Colon (tissue), 2 donors: Measurements from ENCODE around the gene DLGAP1.

ENCODE experiments used
- FAIRE-seq: peaks from 2 replicates; lab custom pipeline; 2012; peaks lifted over from hg19 to GRCh38; lab: Jason Lieb, UNC
- donor health status: control.
- donor health status: control.

DLGAP1 gene

DNA sequence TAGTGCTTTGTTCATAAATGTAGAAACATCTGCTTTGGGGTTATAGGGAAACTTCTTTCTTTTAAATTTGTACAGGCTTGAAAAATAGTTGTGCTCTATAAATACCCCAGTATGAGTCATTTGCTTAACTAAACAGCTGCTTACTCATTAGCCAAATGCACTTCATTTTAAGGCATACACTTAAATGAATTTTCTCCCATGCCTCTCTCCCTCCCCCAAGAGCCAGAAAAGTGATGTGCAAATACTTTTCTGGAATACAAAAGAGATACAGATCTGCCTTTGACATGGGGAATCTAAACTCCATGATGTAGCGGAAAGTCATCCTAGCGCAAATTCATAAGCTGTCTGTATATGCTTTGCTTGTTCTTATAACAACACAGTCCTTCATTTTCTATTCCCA lies 469.4 kb downstream of the DLGAP1 start:
- FAIRE-seq, result no peak

DNA sequence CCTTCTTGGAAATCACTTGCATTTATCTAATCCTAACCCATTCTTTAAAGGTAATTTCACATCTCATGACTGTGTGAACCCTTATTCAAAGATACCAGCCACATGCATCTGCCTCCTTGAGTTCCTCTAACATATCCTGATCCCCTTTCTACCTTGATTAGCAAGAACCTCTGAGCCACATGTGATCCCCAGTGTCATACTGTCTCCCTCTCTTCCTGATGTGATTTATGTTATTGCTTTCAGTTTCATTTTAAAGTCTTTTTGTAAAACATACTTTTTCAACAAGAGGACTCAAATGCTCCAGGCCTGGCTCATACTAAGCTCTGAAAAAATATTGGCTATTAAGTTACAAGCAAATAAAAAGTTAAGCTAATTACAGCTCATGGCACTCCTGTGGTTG lies 470.1 kb downstream of the DLGAP1 start:
- FAIRE-seq, result no peak

DNA sequence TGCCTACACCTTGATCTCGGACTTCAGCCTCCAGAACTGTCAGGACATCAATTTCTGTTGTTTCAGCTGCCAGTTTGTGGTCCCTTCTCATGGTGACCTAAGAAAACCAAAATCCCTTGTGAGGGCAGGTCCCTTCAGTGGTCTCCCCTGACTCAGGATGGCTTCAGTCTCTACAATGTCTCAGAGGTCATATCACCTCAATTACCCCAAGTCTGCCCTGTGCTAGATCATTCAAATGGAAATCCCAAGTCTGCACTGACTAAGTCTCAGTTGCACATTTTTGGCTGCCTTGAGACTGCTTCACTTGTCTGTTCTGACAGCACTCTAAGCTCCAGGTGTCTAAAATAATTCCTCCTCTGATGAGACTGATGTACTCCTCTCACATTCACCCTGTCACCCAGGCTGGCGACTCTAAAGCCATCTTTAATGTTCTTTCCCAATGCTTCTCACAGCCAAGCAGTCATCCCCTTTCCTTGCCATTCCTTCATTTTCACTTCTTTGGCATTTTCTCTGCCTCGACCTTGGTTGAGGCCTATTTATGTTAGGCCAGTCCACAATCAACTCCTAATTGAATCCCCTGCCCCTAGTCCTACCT lies 470.8 kb downstream of the DLGAP1 start:
- no peak for FAIRE-seq

DNA sequence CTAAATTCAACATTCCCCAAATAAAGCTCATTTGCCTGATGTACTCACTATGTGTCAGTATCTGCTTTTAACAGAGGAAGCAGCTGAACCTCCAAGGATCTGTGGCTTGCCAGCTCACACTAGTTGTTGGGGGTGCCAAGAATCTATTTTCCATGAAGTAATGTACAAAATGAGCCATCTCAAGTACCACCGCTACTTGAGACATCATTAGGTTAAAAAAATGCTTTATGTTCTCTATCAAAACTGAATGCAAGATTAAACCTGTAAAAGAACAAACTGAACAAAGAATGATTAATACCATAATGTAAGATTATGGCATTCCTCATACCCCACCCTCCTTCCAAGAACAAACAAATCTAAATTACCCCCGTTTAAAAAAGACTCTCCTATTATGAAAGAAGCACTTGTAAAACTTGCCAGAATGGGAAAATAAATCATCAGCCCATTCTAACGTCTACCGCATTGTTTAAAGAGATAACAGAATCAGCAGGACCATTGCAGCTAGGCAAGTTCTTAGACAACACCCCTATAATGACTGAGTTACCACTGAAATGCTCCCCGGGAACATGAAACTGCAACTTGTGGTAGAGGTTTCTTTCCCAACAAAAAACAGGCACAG lies 471.6 kb downstream of the DLGAP1 start:
- no peak for FAIRE-seq

DNA sequence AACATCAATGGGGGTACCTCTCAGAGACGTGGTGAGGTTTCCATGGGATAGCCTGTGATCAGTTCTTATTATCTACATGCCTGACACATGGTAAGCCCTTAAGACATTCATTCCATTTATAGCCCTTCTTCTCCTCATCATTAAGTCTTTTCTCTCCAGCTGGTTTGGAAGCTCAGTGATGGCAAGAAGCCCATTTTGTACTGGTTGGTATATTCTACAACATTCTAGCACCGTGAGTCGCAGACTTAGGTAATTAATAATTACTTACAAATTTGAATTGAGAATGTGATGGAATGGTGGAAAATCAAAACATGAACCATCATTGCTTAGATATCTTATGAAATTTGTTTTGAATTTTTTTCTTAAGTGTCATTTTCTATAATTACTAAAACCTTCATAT lies 472.6 kb downstream of the DLGAP1 start:
- no peak for FAIRE-seq

DNA sequence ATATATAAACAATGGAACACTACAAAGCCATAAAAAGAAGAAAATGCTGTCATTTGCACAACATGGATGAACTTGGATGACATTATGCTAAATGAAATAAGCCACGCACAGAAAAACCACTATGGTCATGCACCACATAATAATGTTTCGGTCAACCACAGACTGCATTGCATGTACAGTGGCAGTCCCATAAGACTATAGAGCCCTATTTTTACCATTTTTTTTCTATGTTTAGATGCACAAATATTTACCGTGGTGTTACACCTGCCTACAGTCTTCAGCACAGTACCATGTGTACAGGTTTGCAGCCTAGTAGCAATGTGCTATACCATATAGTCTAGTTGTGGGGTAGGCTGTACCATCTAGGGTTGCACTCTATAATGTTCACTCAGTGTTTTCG lies 476.1 kb downstream of the DLGAP1 start:
- no peak for FAIRE-seq

DNA sequence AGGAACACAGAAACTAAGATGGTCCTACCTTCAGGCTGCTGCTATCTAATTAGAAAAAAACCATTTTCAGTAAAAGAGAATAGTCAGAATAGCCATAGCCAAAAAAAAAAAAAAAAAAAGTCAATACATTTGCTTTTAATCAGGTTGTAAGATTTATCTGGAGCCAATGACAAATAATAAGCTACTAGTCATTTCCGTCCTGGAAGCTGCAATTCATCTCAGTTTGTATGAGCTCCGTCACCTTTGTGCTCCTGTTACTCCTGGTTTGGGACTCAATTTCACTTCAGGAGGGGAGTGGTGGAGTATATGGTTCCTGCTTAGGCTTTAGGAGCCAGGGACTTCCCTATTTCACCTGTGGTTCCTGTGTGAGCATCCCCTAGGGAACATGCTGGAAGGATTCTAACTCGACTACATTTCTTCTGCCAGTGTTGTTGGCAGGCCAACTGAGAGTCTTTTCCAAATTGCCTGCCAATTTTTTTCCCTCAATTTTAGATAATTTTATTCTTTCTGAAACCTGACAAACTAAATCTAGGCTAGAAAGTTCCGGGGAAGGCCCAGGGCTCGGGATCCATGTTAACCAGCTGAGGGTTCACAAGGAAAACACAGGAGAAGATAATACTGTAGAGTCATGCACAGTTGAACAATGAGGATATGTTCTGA lies 481.8 kb downstream of the DLGAP1 start:
- FAIRE-seq, result no peak

DNA sequence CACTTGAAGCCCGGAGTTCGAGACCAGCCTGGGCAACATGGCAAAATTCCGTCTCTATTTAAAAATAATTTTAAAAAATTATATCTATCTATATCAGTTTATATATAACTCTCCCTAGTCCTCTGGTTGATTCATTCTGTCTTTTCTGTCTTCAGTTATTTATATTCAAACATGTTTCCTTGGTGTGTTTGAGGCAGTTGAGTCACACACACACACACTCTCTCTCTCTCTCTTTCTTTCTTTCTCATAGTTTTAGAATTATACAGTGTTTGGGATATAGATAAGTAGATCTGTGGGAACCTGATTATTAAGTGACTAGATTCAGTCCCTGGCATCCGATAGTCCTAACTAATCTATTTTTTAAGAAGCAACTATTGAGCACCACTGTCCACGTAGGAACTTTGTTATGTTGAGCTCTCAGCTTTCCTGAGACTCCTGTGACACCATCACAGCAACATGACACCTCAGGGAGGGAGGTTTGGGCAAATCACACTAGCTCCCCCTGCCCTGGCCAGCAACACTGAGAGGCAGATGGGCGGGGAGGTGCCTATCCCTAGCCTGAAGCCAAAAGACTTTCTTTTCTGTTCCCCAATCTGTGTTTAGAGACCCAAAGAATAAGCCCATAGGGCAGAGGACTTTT lies 482.7 kb downstream of the DLGAP1 start:
- no peak for FAIRE-seq

DNA sequence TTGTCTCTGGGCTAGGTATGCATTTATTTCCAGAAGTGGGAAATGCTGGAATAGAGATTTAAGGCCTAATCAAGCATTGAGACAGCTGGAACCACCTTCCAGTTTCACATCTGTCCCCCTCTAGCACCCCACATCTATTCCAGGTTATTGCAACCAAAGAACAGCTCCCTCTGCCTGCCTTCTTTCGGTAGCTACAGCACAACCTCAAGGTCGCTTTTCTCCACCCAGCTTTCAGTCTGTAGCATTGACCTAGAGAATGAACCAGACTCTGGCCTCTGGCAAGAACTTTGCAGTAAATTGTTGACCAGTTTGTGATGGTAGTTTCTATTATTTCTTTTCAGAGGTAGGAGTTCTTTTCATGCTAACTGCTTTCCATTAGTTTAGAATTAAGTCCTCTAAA lies 484.2 kb downstream of the DLGAP1 start:
- no peak for FAIRE-seq

DNA sequence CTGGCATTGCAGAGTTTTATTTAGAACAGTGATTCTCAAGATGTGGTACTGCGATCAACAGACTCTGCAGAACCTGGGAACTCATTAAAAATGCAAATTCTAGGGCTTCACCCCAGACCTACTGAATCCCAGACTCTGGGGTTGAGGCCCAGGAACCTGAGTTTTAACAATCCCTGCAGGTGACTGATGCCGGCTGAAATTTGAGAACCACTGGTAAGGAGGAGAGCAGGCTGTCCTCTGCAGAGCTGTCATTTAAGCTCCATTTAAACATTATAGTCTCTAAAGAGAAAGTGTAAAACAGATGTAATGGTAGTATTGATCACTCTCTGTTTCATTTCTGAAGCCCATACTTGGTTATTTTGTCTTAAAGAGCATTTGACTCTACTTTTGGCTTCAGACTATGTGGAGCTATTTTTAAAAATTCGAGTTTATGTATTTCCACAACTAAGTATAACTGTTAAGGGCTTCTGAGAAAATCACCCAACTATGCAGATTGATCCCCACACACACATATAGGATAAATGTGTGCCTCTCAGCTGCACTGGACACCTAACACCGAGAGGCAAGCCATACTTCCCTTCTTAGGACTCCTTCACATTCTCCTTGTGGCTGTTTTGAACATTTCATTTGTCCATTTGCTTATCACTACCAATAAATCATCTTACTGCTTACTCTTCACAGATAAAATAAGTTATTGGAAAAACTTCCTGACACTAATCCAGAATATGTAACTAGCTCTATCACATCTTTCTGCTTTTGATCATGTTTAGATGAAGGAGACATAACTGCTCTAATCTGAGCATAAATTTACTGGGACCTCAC lies 487.5 kb downstream of the DLGAP1 start:
- no peak for FAIRE-seq

DNA sequence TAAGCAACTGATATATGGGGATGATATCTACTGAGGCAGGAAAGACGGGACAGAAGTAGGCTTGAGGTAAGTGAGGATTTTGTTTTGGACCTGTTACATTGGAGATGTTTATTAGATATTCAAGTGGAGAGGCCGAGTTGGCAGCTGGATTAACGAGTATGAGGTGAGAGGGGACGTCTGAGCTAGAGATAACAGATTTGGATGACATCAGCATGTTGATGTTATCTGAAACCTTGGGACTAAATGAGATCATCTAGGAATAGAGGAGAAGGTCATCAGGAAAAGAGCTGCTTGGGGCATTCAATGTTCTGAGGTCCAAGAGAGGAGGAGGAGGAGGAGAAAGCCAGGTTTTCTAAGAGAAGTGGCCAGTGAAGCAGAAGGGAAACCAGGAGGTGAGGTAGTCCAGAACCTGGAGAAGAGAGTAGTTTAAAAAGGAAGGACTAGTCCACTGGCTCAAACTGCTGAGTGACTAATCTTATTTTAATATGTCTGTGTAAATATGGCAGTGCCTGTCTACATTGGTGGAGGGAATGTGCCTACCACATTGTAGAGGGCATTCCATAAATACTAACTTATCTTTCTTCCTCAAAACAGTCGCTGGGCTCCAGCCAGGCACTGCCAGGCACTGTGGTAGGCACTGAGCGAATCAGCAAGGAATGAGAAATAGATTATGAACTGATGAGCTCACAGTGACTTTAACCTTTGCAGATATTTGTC lies 488.3 kb downstream of the DLGAP1 start:
- FAIRE-seq, result no peak

DNA sequence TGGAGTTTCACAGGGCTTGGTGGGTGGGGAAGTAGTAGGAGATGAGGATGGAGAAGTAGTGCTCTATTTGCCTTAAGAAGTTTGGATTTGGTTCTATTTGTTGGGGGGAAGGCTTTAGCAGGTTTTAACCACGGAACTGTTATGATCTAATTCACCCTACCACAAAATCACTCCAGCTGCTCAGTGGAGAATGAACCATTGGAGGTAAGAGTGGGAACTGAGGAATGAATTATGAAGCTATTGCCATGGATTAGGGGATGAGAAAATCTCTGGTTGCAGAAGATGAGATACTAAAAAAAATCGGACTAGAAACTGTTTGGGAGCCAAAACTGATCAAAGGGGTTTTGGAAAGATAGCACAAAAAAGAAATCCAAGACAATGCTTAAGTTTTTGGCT lies 488.9 kb downstream of the DLGAP1 start:
- no peak for FAIRE-seq

DNA sequence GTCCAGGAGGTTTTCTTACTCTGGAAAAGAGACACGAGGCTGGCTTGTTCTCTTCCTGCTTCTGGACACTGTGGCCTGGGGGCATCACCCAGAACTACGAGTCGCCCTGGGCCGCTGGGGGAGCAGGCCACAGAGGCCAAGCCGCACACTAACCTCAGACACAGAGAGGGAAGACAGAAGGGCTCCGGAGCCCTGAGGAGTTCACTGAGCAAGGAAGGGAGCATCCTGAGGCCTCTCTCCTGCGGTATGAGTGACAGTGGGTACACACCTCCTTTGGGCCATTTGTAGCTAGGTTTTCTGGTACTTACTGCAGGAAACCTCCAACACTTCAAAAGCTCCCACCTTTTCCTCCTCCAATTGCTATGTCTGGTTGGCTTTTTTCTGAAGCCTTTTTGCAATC lies 494.1 kb downstream of the DLGAP1 start:
- no peak for FAIRE-seq

DNA sequence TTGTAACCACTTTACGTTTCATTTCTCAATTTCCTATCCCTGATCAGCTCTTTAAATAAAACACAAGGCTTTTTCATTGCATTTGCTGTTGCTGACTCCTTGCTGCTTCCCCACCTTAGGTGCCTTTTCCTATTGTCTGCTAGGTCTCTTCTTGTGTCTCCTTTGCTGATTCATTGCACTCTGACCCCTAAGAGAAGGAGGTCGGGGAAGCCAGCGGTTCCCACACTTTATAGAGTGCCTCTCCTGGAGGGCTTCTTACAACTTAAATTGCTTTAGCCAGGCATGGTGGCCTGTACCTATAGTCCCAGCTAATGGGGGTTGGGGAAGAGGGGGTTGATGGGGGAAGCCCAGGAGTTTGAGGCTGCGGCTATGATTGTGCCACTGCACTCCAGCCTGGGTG lies 495.0 kb downstream of the DLGAP1 start:
- FAIRE-seq, result no peak

DNA sequence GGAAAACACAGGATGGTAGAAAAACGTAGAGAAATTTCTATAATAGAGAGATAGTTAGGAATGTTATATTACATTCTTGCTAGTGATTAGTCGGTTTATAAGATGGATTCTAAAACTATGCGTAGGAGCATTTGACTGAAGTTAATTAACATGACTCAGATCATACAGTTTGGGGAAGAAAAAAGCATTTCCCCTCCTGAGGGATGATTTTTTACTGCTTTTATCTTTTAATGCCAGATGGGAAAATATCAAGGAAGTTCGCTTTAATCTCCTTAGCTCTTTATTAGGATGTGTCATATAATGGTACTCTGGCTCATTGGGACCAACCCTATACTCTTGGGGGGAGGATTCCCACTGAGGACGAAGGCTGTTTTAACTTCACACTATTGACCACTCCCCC lies 503.1 kb downstream of the DLGAP1 start:
- FAIRE-seq, result no peak

DNA sequence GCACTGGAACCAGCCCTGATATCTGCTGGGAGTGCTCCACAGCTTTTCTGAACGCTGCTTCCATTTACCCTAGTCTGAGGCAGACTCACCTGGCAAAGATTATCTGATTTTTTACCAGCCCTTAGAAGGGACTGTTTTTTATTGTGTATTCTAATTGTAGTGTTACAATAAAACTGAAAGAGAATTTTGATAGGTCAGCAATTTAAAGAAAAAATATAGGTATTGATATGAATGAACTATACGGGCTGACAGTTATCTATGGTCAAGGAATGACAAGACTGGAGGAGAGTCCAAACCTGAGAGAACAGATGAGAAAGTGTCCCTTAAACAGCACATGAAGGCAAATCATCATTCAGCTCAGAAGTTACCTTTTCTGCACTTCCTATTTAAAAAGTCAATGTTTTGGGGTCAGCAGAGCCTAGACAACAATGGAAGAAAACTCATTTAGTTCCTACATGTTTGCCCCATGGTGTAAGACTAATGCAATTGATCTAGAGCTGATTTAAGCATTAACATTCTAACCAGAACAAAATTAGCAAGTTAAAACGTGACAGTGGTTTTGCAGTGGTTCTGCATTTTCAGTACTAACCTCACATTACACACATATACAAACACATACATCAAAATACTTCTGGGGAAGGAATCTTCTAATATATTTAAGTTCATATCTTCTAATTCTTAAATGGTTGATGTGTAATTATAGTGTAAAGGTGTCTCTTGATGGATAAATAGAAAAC lies 504.3 kb downstream of the DLGAP1 start:
- no peak for FAIRE-seq

DNA sequence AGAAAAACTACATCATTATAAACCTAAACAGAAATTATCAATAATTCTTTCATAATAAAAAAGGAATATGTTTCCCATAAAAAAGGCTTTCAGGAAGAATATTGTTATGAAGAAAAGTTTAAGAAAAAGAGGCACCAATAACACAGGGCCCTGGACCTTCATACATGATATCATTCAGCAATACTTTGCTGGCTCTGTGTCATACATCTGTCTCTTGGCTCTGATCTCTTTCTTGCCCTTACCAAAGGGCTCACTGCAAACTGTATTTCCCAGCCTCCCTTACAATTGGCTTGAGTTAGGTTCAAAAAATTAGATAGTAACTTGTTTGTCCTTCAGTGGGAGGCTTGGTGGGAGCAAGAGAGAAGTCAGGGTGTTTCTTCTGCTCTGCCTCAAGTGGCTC lies 506.1 kb downstream of the DLGAP1 start:
- no peak for FAIRE-seq

DNA sequence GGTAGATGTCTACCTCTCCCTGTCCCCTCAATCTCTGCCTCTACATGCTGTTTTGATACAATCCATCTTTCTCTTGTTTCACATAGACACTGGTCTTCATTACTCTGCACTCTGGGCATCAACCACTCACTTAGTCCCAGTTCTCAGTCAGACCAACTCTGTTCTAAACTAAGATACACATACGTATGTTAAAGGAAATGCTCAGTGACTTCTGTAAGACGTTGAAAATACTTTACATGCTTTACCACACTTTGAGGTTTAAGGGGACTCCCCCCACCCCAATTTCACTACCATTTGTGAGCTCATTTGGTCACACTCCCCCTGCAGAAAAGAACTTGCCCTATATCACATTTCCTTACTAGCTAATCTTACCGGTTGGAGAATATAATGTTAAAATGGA lies 507.7 kb downstream of the DLGAP1 start:
- FAIRE-seq, result no peak

DNA sequence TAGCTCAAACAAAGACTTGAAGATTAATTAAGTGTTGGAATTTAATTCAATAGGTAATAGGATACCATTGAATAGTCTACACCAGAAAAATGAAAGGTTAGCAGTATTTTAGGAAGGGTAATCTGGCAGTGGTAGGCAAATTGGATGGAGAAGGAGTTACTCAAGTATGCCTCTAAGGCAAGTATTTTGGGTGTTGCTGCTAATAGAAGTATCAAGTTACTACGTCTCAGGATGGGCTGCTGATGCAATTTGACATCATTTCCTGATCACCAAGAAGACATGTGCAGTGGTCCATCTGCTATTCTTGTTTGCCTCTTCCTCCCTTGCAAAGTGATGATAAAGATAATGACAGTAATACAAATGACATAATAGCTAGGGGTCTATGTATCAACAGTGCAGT lies 519.8 kb downstream of the DLGAP1 start:
- no peak for FAIRE-seq

DNA sequence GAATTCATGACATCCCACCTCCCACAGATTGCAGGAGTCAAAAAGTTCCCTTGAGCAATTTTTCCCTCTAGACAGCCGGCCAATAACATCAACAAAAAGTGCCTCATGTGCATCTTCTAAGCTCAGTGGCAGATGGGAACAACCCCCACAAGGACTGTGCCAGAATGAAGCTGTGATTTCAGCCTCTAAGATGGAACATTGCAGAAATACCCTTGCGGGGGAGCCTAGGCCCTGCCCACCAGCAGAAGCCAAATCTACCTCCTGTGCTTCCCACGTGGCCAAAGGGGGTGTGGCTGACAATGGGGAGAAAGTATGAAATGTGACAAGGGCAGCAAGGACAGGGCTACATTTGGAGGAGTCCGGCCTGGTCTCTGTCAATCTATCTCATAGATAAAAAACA lies 522.8 kb downstream of the DLGAP1 start:
- FAIRE-seq, result no peak

DNA sequence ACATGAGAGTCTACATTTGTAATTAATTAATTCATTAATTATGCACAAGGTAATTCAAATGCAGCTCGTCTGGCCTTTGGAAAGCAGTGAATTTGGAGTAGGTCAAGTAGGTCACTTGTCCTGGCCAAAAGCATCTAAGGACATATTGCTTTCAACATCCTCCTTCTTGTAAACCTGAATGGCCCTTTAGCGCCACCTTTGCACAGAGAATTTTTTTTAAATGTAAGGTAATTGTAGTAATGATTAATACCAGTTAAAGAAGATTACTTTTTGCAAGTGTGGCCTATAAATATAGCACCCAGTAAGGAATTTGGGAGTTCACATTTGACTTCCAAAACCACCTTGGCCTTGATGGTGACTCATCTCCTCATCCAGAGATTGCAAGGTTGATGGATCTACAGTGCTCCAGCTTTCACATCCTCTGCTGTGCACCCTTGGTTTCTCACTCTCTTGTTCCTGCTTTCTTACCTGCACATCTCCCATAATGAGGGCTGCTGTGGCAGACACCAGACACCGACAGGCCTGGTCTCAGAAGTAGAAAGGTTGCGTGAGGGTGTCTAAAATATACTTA lies 523.5 kb downstream of the DLGAP1 start:
- no peak for FAIRE-seq
